Embryonic facial prominence (tissue), 1 donor: ENCODE results near the gene CCT2.
A peak's percentile ranks its signal among the peaks of the same experiment; 100 is the strongest.

Source experiments
- DNase-seq: peaks from one replicate; pipeline ENCODE4 v3.0.0-alpha.2; 2016; ENCODE audit errors: extremely low spot score

The CCT2 gene

GRCh38 chr12:69585189-69586062, at the start of gene CCT2:
Gene CCT2, plus strand, starts transcription at chr12:69585459. Its CDS starts 63 bp downstream, at chr12:69585522.
- peak; percentile 100 for DNase-seq

GRCh38 chr12:69540987-69541386, 44.3 kb upstream of the CCT2 start:
- no peak for DNase-seq

DNA sequence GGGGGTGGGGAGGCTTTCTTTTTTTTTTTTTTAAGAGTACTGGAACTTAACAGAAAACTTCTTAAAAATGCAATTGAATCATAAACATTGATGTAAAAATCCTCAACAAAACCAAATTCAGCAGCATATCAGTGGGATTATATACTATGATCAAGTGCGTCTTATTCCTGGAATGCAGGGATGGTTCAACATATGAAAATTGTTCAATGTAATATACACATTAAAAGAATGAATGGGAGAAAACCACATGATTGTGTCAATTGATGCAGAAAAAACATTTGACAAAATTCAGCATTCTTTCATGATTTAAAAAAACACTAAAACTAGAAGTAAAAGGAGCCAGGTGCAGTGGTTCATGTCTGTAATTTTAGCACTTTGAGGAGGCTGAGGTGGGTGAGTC, 41.2 kb upstream of the CCT2 start:
- DNase-seq = no peak

- no peak for DNase-seq
Observed at GRCh38 chr12:69545081-69545480, 40.2 kb upstream of the CCT2 start.

- no peak for DNase-seq
Observed at GRCh38 chr12:69546693-69547438, 38.4 kb upstream of the CCT2 start.

DNA sequence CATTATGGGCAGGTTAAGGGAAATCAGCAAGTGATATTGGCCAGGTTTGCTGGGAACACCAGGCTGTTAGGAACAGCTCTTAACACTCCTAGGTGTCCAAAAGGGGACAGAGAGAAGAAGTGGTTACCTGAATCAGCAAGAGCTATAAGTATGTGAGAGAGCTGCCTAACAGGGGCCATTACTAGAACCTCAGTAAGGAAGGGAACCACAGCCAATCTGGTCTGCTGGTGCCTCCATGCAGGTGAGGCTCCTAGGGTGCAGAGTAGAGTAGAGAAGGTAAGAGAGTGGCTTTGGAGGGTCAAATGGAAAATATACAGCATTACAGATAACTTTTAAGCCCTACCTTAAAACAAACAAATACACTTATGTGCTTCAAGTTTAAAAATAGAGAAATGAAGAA, 36.6 kb upstream of the CCT2 start:
- DNase-seq = no peak

GRCh38 chr12:69550569-69551350, 34.5 kb upstream of the CCT2 start:
- no peak for DNase-seq

DNA sequence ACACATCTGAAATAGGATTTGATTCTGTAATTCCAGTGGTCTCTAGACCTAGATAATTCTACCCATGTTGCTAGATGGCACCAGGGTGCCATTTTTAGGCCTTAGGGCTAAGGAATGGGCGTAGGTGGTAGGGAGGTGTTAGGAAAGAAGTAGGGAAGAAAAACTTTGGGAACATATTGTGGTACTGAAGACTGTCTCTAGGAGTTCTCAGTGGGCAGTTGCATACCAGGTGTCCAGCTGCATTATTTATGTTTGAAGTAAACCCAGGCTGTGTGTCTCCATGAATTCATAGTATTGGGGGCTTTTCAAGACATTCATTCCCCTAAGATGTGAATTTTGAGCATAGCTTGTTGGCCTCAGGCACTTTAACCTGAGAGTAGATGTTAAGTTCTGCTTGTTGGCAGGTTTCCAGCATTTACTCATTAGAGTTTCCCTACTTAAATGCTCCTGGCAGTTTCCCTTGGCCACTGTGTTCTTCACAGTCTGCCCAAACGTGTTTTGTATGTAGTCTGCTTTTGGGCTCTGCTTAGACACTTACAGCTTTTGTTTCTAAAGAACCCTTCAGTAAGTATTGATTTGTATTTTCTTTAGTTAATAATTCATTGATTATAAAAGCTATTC, 31.5 kb upstream of the CCT2 start:
- no peak for DNase-seq

DNA sequence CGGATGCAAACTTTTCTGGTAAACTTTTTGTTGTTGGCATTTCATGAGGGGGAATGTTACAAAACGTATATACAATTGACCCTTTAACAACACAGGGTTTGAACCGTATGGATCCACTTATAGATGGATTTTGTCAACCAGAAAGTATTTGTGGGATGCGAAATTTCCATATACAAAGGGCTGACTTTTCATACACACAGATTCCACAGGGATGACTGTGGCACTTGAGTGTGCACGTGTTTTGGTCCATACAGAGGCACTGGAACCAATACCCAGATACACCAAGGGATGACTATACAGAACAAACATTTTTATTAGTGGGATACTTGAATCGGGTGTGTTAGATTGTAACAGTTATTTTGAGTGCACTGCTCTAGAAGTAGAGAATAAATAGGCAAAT, 29.8 kb upstream of the CCT2 start:
- no peak for DNase-seq

DNA sequence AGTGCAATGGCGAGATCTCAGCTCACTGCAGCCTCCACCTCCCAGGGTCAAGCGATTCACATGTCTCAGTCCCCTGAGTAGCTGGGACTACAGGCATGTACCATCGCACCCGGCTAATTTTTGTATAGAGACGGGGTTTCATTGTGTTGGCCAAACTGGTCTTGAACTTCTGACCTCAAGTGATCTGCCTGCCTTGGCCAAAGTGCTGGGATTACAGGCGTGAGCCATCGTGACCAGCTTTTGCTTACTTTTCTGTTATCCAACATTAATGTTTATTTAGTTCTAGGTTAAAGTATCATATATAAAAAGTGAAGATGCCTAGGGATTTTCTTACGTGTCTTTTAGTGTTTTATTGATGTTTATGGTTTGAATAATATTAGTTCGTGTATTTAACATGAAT, 28.9 kb upstream of the CCT2 start:
- DNase-seq = no peak

GRCh38 chr12:69563166-69563762, 22.0 kb upstream of the CCT2 start:
- DNase-seq = no peak

- no peak for DNase-seq
Observed at GRCh38 chr12:69566603-69567002, 18.7 kb upstream of the CCT2 start.

- no peak for DNase-seq
Observed at GRCh38 chr12:69569236-69569635, 16.0 kb upstream of the CCT2 start.

DNA sequence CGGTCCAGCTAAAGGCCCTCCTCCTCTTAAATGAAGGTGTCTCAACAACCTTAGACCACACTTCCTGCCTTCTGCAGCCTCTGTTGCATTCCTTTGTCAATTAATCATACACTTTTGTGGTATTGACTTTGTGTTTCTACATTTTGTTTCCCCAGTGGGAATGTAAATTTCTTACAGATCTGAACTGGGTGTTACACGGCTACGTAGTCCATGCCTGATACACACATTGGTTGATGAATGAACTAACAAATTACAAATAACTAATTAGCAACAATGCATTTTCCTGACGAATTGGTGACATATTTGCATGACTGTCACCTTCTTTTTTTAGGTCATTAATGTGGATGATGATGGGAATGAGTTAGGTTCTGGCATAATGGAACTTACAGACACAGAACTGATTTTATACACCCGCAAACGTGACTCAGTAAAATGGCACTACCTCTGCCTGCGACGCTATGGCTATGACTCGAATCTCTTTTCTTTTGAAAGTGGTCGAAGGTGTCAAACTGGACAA, 15.2 kb upstream of the CCT2 start:
- DNase-seq = no peak

DNA sequence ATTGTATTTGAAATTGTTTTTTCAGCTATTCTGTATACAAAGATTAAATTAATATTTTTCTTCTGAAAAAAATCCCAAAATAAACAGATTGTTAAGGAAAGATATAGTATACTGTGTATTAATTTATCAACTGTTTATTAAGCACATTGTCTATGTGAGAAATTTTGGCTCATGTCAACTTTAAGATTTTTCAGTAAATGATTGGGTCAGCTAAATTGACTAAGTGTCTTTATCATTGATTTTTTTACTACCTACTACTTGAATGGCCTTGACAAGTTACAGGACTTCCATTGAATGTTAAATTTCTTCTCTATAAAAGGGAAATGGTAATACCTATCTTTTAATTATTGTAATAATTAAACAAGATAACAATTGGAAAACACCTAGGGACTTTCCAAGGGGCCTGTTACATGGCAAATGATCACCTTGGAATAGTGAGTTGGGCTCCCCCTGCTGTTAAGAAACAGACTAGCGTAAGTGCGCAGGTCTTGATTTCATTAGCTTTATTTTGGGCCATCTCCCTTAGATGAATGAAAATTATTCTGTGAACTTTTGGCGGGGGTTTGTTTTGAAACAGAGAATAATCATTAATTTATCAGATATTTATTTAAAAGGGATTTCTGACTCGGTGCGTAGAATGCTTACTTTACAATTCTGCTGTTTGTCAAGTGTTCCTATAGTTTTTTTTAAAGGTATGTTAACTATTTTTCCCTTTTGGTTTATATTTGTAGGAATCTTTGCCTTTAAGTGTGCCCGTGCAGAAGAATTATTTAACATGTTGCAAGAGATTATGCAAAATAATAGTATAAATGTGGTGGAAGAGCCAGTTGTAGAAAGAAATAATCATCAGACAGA, 14.5 kb upstream of the CCT2 start:
- DNase-seq = peak; percentile 12

DNA sequence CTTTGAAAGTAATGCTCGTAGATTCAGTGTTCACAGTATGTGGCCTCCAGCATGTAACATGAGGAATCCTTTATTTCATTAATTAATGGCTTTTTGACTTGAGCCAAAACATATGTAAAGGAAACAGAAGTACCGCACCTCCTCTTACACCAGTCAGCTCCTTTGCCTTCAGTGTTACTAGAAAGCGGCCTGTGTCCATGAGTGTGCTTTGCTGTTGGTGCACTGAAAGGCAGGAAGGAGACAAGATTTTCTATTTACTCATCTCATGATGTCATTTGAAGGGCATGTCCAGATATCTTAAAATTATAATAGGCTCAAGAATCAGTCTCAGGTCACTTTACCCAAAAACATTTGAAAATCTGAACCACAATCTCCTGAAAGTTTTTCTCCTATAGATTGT, 9.9 kb upstream of the CCT2 start:
- DNase-seq = no peak

GRCh38 chr12:69578283-69578682, 7.0 kb upstream of the CCT2 start:
- no peak for DNase-seq

GRCh38 chr12:69579029-69579428, 6.2 kb upstream of the CCT2 start:
- DNase-seq = no peak

- DNase-seq = no peak
Observed at GRCh38 chr12:69580074-69580473, 5.2 kb upstream of the CCT2 start.

GRCh38 chr12:69583203-69583602, 2.1 kb upstream of the CCT2 start:
- no peak for DNase-seq
